Right forelimb (tissue), 1 donor: Measurements from ENCODE around the gene TANGO6.
"Not testable (repeated sequence)": the region's sequence is repeated elsewhere in the genome, so short reads cannot be mapped to it uniquely, and the experiment has no call there.

Experiments
- DNase-seq: peaks from one replicate; pipeline ENCODE4 v3.0.0-alpha.2; 2018

Gene TANGO6

DNA sequence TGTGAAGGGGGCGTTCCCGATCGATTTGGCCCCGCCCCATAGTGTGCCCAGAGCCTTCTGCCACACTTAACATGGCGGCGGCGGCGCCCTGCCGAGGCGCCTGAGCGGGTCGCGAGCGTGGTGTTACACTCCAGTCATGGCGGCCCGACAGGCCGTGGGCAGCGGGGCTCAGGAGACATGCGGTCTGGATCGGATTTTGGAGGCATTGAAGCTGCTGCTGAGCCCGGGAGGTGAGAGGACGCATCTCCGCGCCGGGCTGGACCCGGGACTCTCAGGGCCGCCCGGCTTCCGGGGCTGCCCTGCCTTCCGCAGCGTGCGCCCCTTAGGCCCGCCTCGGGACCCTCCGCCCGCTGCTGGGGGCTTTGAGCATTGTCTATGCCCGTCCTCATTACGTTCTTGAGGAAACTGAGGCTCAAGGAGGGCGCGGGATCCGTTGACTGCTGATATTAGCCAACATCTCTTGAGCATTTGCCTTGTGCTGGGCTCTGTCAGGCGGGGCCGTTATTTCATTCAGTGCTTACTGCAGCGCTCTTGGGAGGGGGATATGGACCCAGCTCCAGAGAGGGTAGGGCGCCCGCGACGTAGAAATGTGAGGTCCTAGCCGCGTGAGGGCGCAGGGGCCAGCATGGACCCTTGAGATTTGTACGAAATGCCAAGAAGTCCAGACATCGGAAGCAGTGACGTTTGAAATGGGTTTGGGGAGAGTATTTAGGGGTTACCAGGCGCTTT is at the start of gene TANGO6:
Gene TANGO6 (plus strand): TSS at position 50 of the 729 bp plus-strand sequence. CDS start 87 bp downstream, at position 137.
- peak; percentile 89 for DNase-seq

DNA sequence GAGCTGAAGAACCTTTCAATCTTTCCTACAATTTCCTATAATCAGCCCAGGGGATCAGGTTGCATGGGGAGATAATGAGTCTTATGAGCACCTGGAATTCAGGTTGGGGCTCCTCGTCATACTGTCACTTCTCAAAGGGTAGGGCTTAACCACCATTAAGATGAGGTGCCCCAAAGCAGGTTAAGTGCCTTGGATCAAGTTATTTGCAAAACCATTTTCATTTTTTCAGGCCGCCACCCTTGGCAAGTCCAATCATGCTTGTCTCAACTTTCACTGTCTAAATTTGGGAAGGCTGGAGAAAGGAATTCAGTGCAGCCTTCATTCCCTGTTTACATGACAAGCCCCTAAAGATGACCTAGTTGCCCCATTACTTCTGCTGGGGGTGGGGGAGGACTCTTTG is 44.9 kb upstream of the TANGO6 start:
- DNase-seq, result no peak

DNA sequence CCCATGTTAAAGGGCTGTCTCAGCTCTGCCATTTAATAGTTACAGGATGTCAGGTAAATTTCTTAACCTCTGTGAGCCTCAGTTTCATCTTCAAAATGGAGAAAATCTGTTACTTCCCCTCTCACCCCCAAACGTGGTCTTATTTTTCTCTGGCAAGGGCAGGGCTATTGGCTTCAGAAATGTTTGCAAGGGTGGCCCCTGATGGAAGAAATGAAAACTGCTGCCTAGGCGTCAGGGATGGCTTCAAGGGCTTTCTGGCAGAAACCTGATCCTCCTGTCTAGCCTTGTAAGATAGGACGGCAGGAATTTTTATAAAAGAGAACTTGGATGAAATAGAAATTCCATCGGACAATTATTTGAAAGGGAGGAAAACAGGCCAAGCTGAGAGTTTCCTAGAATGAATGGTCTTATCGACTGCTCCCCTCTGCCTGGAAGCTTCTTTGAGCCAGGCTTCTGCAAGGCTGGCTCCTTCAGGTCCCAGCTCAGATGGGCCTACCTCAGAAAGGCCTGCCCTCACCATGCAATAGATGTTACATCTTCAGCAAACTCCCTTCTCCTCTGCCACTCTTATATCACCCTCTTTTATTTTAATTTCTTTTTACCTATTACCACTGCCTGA is 43.0 kb upstream of the TANGO6 start:
- peak; percentile 77 for DNase-seq

DNA sequence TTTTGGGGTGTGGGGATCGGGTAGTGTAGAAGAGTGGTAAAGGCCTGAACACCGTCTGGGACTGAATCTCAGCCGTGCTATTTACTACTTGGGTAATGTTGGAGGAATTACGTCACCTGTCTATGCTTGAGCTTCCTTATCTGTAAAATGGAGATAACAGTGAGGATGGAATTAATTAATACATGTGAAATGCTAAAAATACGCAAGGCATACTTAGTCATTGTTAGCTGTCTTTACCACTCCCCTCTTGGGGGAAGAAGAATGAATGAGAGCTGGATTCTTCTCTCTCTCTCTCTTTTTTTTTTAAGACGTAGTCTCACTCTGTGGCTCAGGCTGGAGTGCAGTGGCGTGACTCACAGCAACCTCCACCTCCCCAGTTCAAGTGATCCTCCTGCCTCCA is 41.1 kb upstream of the TANGO6 start:
- no peak for DNase-seq

DNA sequence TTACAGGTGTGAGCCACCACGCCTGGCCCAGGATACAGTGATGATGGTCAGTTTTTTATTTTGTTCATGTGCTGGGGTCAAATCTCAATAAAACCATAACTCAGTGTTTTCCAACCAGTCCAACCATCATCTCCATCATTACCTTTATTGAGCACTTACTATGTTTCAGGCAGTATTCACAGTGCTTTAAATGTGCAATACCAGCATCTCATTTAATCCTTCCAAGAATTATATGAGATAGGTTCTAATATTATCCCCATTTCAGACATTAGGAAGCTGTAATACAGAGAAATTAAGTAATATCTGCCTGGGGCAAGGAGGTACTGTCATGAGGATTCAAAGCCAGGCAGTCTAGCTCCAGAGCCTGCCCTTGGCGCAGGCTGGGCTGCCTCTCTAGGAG is 36.9 kb upstream of the TANGO6 start:
- no peak for DNase-seq

DNA sequence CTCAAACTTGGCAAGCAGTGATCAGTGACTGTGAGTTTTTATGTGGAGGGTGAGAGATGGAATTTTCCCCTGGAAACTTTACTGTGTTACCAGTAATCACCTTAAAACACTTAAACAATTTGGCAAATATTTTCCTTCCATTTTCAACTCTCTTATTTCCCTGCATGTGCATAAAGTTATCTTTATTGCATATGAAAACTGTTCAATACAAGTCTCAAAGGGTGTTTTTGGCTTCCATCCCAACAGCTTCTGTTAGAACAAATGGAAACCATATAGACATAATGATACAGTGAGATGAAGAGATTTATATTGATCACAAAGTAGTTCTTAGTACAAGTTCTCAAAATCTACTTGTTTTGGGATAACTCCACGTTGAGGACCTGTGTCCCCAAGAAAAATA is 36.4 kb upstream of the TANGO6 start:
- no peak for DNase-seq

DNA sequence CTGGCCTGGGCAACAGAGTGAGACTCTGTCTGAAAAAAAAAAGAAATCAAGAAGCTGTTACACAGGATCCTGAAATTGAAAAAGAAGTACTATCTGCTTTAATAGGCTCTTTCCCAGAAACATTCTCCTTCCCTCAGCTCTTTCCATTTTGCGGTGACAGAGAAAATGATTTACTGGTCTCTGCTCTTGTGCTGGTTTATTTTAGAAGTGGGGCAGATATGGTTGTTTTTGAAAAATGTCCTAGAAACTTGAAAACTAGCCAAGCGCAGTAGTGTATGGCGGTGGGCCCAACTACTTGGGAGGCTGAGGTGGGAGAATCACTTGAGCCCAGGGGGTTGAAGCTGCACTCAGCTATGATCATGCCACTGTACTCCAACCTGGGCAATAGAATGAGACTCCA is 28.8 kb upstream of the TANGO6 start:
- DNase-seq, result no peak

DNA sequence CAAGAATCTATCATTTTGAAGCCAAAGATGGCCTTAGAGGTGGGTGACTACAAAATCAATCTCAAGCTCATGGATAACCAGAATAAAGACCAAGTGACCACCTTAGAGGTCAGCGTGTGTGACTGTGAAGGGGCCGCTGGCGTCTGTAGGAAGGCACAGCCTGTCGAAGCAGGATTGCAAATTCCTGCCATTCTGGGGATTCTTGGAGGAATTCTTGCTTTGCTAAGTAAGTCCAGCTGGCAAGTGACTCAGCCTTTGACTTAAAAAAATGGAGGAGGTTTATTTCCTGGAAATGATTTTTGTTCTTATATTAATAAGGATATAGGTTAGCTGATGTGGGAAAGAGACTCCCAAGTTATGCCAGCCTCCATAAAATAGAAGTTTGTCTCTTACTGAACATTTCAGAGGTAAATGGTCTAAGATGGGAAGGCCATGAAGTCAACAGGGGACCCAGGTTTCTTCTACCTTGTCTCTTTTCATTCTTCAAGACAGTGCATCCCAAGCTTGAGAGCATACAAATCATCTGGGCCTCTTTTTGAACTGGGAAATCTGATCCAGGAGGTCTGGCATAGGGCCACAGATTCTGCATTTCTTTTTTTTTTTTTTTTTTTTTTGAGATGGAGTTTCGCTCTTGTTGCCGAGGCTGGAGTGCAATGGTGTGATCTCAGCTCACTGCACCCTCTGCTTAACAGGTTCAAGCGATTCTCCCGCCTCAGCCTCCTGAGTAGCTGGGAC is 19.8 kb upstream of the TANGO6 start:
- no peak for DNase-seq

DNA sequence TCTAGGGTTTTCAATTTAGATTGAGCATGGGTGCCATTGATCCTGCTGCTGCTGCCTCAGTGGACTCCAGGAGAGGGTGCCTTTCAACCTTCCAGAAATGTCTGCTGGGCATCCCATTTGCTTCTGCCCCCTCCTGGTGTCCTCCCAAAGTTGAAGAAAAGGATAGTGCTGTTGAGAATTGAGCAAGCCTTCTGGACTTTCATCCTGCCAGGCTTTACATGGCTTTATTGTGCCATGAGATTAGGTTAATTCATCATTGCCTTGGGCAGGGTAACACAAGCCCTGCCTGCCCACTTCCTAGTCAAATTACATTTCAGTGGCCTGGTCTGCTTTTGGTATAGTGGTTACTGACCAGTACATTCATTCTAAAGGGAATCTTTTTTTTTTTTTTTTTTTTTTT is 17.9 kb upstream of the TANGO6 start:
- no peak for DNase-seq

DNA sequence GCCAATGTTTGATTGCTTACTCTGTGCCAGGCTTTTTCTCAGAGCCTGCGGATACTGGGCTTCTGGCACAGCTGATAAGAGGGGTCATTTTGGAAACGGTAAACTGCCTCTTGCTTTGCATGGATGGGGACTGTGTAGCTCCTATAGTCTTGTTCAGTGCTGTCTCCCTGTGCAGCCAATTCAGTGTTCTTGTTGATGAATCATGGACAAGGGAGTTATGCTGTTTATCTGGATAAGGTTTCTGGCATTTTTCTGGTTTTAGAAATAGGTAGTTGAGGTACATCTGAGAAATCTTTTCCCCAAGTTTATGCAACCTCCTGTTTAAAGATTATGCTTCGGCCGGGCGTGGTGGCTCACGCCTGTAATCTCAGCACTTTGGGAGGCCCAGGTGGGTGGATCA is 16.7 kb upstream of the TANGO6 start:
- DNase-seq, result no peak

DNA sequence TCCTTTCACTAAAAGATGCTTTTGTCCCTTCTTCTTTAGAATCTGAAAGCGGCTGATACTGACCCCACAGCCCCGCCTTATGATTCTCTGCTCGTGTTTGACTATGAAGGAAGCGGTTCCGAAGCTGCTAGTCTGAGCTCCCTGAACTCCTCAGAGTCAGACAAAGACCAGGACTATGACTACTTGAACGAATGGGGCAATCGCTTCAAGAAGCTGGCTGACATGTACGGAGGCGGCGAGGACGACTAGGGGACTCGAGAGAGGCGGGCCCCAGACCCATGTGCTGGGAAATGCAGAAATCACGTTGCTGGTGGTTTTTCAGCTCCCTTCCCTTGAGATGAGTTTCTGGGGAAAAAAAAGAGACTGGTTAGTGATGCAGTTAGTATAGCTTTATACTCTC is 10.1 kb upstream of the TANGO6 start:
- DNase-seq, result no peak

DNA sequence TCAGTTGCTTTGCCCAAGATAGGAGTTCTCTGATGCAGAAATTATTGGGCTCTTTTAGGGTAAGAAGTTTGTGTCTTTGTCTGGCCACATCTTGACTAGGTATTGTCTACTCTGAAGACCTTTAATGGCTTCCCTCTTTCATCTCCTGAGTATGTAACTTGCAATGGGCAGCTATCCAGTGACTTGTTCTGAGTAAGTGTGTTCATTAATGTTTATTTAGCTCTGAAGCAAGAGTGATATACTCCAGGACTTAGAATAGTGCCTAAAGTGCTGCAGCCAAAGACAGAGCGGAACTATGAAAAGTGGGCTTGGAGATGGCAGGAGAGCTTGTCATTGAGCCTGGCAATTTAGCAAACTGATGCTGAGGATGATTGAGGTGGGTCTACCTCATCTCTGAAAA is 8.8 kb upstream of the TANGO6 start:
- no peak for DNase-seq

DNA sequence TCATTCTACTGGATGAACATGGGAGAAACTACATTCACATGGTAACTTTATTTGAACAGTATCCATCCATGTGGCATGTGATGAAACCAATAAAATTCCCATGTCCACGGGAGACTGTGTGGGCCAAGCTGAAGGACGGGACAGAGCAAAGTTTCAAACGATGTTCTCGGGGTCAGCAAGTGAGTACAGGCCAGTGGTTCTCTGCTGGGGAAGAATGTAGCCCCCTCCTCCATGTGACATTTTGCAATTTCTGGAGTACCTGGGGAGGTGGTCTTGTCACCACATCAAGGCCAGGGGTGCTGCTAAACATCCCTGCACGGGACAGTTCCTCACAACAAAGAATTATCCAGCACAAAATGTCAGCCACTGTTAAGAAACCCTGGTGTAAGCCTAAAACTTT is 7.4 kb upstream of the TANGO6 start:
- no peak for DNase-seq

DNA sequence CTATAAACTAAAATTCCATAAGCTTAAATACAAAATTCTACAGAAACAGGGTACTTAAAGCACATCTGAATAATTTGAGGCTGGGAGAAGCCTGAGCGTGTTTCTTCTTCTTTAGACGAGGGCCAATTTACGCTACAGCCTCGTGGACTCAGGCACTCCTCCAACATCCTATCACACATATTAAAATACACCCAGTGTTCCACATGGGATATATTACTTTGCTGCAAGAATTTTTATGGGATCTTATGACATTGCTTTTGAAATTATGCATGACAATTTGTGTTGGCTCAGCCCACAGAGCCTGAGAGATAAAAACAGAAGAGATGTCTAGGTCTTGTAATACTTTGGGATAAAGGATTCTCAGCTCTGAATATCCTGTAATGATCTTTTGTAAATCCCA is 3.5 kb upstream of the TANGO6 start:
- no peak for DNase-seq

DNA sequence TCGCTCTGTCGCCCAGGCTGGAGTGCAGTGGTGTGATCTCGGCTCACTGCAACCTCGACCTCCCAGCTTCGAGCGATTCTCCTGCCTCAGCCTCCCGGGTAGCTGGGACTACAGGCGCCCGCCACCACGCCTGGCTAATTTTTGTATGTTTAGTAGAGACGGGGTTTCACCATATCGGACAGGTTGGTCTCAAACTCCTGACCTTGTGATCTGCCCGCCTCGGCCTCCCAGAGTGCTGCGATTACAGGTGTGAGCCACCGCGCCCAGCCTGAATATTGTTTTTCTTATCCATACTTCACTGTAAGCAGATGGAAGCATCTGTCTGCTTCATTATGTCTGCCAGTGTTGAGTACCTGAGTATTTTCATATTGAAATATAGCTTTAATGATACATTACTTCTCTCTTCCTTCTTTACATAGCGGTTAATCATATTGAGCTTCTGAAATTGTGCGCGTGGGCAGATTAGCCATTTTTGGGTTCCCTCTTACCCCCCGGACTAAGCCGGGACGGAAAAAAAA is 308 bp upstream of the TANGO6 start:
- DNase-seq, result not testable (repeated sequence)

DNA sequence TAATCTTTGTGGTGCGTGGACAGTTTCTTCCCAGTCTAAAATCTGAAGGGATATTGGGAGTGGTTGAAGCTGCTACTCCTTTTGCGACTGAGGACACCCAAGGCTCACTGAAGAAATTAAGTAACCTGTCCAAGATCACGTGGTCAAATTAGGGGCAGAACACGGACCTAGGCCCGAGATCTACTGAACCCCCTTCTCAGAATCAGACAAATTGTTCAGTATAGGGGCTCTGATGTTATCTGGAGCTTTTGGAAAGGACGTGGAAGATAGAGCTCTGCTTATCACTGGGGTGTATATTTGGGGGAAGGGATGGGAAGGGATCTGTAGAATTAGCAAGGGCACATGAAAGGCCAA is 857 bp downstream of the TANGO6 start:
- no peak for DNase-seq

DNA sequence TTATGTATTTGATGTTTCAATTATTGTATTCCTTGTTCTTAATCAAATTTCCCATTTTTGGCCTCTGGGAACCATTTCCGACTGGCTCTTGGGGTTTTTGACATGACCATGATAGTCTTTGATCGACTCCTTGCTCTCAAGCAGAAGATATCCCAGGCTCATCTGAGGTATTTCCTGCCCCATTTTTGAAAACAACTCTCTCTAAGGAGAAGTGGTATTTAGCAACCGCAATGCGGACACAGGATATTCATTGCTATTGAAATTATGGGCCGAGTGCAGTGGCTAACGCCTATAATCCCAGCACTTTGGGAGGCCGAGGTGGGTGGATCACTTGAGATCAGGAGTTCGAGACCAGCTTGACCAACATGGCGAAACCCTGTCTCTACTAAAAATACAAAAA is 5.5 kb downstream of the TANGO6 start:
- no peak for DNase-seq

DNA sequence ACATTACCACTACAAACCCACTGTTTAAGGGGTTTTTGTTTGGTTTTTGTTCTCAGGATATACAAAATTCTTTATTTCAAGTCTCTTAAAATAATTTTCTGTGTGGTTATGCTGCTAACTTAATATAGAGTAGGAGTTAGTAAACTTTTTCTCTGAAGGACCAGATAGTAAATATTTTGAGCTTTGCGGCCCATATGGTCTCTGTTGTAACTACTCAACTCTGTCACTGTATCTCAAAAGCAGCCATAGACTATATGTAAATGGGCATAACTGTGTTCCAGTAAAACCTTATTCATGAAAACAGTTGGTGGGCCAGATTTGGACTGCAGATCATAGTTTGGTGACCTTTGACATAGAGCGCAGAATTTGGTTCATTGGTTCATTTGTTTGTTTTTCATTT is 7.2 kb downstream of the TANGO6 start:
- no peak for DNase-seq

DNA sequence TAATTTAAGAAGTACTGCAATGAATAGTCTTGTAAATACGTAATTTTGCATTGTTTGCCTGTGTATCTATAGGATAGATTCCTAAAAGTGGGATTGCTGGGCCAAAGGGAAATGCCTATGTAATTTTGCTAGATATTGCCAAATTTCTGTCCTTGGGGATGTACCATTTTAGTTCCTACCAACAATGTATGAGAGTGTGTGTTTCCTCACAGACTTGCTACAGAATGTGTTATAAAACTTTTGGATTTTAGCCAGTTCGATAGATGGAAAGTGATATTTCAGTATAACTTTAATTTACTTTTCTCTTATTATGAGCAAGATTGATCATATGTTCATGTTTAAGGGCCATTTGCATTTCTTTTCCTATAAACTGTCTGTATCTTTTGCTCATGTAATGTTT is 8.3 kb downstream of the TANGO6 start:
- DNase-seq, result no peak

DNA sequence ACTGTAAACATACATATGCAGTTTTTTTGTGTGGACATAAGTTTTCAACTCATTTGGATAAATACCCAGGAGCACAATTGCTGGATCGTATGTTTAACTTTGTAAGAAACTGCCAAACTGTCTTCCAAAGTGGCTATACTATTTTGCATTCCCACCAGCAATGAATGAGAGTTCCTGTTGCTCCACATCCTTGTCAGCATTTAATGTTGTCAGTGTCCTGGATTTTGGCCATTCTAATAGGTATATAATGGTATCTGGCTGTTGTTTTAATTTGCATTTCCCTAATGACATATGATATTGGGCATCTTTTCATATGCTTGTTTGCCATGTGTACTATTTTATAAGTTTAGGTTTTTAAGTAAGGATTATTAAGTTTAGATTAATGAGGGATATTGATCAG is 14.1 kb downstream of the TANGO6 start:
- no peak for DNase-seq

DNA sequence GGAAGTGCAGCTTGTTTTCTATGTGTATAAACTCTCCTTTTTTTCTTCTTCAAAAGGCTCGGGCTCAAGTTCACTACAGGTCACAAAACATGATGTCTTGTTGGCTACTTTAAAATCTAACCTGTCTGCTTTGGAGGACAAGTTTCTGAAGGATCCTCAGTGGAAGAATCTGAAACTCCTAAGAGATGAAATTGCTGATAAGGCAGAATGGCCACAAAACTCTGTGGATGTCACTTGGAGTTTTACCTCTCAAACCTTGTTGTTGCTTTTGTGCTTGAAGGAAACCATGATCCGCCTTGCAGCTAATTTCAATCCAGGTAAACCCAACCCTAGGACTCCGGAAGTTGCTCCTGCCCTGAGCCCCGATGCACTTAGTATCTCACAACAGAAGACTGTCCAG is 16.5 kb downstream of the TANGO6 start:
- no peak for DNase-seq

DNA sequence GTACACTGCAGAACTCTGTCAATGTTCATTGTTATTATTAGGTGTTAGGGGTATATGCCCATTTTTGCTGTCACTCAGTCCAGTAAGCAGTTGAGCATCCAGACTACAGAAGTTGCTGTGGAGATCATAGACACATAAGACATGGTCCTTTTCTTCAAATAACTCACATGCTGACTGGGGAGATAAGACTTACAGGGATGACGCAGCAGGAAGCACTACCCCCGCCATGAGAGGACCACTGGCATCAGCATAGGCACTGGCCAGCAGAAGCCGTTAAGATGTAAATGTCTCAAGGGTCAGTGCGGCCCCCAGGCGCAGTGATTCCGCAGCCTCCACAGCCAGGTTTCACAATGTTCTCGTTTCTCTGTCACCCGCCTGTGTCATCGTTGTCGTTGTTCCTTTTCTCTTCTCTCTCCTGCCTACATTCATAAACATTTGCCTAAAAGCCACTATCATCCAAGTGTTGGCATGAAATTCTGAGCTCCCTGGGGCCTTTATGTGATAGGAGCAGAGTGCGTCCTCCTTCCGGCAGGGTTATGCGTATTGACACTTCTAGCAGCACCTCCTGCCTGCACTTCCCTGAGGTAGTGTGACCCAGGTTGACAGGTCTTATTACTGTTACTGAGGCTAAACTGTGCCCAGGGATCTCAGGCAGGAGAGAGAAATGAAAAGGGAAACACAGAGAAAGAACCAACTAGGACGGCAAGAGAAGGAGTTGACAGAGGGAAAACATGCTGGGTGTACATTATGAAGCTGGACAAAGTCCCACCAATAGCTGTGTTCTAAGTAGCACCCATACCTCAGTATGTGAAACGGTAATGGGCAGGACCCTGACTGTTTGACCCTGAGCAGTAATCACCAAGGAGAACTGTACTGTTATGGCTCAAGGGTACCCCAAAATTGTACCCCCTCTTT is 17.9 kb downstream of the TANGO6 start:
- DNase-seq, result no peak

DNA sequence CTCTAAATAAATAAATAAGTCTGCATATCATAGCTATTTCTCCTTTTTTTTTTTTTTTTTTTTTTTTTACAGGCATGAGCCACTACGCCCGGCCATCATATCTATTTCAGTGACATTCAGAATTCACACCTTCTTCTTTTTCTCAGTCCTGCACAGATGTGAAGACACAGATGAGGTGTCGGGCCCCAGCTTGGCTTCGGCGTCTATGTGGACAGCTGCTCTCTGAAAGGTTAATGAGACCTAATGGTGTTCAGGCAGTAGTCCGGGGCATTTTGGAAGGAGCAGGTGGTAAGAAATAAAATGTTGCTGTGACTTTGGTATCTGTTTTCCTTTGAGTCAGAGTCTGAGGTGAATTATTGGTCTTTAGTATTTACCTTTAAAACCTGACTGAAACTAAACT is 23.6 kb downstream of the TANGO6 start:
- DNase-seq, result no peak
